ENCODE results near the gene EIF4G3.
"Not testable (repeated sequence)": the region's sequence is repeated elsewhere in the genome, so short reads cannot be mapped to it uniquely, and the experiment has no call there.

Gene EIF4G3

DNA sequence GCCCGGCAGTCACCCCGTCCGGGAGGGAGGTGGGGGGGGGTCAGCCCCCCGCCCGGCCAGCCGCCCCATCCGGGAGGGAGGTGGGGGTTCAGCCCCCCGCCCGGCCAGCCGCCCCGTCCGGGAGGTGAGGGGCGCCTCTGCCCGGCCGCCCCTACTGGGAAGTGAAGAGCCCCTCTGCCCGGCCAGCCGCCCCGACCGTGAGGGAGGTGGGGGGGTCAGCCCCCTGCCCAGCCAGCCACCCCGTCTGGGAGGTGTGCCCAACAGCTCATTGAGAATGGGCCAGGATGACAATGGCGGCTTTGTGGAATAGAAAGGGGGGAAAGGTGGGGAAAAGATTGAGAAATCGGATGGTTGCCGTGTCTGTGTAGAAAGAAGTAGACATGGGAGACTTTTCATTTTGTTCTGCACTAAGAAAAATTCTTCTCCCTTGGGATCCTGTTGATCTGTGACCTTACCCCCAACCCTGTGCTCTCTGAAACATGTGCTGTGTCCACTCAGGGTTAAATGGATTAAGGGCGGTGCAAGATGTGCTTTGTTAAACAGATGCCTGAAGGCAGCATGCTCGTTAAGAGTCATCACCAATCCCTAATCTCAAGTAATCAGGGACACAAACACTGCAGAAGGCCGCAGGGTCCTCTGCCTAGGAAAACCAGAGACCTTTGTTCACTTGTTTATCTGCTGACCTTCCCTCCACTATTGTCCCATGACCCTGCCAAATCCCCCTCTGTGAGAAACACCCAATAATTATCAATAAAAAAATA, 152.4 kb downstream of the EIF4G3 start:
- DNase-seq = not testable (repeated sequence)

DNA sequence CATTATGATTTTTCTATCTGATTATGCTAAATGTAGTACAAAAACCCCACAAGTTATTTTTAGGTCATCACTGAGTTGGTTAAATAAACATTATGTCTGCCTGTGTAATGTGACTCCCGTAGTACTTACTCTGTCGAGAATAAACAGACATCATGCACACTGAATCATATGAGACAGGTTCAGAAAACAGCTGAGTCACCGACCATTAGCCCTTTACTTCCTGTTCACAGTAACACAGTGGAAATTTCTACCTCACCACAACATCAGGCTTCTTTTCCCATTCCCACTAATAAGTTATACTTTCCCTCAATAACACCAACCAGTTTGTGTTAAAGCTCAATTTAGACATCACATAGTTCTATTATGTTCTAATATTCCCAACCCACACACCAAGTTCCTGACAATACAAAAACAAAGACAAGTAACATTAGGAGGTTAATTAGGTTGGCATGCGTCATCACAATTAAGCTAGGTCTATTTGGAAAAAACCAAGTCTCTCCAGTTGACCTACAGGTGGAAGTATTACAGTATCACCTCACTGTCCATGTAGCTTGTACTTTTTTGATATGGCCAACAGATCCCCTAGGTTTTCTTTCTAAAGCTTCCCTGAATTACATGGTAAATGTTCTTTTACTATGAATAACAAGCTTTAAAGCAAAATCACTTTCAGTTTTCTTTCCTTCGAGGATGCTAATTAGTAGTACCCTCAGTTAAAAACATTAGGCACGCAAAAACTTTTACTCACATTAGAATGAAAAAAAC, 154.2 kb downstream of the EIF4G3 start:
- peak; percentile 7 to 8 for DNase-seq

DNA sequence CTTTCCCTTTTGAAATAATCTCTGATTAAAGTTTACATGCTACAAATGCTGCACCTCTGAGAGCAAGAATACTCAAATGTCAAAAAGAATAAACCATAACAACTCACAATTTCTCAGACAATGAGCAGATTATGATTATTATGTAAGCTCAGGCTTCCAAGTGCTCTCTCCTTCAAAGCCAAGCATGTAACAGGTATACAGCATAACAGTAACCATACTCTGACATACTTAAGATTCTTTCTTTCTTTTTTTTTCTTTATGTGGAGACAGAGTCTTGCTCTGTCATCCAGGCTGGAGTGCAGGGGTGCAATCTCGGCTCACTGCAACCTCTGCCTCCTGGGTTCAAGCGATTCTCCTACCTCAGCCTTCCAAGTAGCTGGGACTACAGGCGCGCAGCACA, 155.4 kb downstream of the EIF4G3 start:
- no peak for DNase-seq

DNA sequence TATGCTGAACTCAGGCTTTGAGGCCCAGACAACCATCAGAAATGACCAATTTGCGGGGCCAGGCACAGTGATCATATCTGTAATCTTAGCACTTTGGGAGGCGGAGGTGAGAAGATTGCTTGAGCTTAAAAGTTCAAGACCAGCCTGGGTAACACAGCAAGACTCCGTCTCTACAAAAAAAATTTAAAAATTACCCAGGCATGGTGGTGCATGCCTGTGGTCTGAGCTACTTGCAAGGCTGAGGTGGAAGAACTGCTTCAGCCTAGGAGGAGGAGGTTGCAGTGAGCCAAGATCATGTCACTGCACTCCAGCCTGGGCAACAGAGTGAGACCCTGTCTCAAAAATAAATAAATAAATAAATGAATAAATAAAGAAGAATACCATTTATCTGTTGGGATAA, 156.5 kb downstream of the EIF4G3 start:
- no peak for DNase-seq

DNA sequence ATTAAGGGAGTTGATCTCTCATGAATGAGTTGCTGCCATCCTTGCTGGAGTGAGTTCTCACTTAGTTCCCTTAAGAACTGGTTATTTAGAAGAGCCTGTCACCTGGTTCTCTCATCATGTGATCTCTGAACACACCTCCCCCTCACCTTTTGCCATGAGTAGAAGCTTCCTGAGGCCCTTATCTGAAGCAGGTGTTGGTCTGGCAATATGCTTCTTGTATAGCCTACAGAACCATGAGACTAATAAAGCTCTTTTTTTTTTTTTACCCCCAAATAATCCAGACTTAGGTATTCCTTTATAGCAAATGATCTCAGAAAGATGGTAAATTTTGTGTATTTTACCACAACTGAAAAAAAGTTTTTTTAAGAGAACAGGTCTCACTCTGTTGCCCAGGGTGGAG, 158.0 kb downstream of the EIF4G3 start:
- no peak for DNase-seq

DNA sequence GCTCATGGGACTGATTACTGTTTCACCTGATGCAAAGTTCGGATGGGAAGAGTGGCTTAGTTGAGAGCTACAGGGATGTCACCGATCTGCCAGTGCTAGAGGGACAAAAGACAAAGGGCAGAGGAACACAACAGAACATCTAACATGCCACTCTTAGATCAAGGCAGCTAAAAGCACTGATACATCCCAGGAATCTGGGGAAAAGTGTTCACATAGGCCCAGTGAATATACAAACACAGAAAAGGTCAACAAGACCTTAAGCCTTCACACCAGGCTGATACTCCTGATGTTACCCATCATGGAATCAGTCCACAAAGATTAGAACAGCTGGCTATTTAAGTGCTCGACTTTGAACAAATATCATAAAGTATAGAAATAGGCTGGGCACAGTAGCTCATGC, 163.2 kb downstream of the EIF4G3 start:
- DNase-seq = no peak

DNA sequence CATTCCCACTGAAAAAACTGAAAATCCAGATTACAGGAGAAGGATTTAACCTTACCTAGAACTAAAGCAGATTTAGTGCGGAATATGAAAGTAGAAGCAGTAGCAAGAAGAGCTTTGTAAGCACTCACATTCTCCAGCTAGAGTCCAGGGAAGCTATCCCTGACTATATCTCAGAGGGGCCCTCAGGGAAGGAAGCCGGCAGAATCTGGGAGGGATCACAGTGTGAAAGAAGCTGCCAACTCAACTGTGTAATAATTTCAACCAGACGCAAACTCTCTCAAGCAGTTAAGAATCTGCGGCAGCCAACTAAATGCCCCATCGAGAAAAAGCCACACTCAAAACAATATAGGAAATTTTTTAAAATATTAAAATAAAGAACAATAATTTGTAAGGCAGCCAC, 163.8 kb downstream of the EIF4G3 start:
- DNase-seq = no peak

DNA sequence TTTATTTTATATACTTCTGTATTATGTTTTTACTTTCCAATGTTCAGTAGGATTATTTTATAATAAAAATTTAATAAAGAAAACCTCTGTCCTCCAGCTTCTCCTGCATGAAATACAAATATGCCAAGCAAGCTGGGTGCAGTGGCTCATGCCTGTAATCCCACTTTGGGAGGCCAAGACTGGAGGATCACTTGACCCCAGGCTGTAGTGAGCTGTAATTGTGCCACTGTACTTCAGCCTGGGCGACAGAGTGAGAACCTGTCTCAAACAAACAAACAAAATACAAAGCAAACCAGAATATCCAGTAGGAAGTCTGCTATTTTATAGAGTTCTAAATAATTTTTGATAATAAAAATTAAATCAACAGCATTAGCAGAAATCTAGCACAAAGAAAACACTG, 168.8 kb downstream of the EIF4G3 start:
- no peak for DNase-seq

DNA sequence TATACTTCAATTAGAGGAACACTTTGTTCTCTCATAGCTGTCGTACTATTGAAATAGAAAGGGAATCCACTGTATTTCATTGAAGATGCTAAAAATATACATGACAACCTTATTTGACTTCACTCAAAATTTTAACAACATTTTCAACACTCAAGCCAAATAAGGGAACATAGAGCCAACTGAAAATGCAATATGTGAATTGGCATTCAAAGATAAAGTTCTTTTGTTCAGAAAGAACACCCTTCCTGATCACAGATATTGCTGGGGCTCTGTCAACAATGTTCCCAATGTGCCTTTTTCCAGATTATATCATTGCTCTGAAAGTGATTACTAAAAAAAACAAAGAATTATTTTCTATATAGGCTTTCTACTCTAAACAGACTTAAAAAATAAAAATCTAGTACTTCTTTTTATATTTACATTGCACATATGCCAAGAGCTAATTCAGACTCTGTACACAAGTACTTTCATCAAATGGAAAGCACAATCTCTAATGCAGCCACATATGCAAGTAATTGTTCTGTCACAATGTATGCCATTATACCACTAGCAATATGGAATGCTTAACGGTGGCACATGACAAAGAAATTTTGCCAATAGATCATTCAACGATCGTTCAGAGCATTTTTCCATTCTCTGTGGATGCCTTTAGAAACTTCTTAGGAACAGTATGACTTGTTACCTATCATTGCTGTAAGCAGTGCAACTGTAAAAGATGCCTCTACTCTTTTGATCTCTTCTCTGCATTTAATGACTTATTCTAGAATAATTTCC, 171.0 kb downstream of the EIF4G3 start:
- DNase-seq = no peak

DNA sequence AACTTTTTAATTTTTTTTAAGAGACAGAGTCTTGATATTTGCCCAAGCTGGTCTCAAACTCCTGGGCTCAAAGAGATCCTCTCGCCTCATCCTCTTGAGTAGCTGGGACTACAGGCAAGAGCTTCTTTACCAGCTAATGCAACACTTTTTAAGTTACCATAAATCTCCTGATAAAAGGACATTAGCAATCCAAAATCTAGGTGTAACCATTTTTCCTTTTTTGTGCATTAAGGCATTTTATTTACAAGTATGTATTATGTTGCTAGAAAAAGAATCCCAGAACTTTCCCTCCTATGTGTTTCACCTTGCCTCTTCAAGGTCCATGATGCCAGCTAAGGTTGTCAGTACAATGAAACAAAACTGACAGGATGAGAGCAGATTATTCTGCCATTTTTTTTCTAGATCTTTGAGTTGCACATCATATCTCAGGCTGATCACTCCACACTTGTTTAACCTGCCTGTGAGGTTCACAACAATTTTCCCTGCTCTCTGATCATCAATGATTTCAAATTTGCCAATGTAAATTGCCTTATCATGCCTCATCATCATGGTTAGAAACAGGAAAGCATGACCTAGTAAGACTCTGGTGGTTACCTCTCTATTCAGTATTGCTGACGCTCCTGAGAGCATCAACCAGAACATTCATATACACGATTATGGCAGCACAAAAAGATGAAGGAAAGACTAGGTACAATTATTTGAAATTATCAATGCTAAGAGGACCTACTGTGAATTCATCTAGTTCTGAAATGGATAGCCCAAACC, 173.2 kb downstream of the EIF4G3 start:
- DNase-seq = no peak

DNA sequence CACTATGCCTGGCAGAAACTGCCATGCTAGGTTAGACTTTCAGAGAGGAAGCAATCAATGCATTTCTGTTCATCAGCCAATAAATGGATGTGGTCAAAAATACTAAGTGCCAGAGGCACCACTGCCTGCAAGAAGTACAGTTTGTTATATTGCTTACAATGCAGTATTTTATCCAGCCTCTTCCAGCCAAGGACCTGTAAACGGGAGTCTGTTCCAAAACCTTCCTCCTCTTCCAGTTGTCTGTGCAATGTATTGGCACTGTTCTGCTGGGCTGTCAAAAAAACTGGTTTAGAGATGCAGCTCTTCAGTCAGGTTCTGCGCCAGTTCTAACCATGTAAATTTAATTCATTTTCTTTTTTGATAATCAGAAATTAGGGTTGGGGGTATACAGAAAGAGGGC, 175.7 kb downstream of the EIF4G3 start:
- no peak for DNase-seq

DNA sequence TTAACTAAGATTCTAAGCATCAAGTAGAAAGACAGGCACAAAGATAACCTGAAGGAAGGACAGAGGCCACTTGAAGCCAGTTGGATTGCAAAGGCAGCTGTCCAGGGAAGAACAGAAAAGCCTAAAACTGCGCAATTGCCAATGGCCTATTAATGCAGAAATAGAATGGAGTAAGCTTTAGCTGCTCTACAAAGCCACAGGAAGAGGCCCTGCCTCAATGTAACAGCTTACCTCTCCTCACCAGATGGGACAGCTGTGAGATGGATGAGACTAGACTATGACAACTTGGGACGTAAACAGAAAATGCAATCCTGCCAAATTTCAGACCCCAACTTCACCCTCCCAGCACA, 176.5 kb downstream of the EIF4G3 start:
- DNase-seq = no peak

DNA sequence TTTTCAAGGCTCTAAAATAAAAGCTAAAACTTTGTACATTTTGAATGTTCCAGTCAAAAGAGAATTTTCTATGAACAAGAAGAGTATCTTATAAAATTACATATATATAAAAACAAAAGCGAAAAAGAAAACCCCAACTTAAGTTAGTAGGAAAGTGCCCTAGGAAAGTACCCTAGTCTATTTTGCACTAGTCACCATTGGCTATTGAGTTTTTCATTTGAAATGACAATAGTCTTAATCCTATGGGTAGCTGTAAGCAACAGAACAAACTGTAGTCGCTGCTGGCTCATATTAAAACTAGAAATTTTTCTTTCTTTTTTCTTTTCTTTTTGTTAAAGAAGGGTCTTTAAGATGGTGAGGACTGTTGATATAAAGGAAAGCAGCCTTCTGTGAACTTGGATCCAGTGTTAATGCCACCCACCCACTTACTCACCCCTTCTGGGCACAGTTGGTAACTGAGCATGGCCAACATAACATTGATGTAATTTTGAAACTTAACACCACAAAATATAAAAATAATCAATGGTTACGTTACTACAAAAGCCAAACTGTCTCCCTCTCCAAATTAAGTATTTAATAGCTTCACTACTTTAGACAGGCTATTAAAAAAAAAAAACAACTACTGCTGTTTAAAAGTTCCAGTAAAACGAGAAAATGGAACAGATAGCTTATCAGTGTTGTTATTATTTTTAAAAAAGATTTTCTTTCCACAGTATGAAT, 177.0 kb downstream of the EIF4G3 start:
- DNase-seq = no peak

DNA sequence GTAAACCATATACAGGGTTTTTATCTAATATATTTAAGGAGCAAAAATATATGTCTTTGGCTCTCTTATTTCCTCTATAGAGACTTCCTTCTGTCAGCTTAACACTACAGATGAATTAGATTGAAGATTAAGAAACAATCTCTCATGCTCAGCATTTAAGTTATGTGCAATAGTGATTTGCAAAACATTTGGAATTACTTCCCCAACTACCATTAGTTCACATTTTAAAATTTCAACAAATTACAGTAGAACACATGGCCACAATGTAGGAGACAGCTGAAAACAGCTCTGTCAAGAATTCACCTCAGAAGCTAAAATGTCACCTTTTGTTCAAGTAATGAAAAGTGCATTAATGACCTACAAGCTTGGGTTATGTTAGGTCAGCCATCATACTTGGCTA, 177.9 kb downstream of the EIF4G3 start:
- DNase-seq = no peak

DNA sequence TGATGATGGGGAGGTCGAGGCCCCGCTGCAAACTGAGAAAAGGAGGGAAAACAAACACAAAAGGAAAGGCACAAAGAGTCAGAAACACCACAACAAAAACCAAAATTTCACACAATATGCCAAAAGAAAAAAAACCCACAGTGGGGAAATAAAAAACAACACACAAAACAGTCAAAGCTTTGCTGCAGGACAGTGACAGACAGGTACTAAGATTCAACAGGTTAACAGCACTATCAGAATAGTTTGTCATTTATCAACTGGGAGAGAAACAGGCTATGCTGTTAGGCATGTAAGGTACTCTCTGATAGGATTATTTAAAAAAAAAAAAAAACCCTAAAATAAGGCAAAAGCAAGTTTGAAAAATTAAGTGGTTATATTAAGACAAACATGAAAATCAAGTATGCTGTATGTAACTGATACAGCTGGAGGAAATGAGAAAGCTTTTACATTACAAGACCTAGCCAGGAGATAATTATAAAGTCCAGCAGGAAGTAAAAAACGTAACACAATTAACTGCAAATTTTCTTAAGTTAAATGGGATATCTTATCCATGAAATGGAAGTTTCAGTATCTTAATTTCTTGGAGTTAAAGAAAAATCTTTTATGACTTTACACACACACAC, 179.0 kb downstream of the EIF4G3 start:
- no peak for DNase-seq

DNA sequence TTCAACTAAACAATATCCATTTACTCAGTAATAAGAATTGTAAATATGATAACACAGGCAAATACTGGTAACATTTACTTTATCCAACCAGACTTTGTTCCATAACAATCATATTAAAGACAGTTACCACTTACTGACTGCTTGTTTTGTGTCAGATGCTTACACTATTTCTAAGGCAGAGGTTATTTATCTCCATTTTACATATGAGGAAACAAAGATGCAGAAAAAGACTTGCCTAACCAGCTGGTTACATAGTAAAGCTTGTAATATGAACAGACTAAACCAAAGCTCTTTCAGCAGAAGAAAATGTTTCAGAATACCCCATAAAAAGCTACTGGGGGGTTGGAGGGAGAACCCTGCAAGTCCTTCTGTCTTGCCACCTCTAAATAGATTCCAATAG, 180.1 kb downstream of the EIF4G3 start:
- no peak for DNase-seq

DNA sequence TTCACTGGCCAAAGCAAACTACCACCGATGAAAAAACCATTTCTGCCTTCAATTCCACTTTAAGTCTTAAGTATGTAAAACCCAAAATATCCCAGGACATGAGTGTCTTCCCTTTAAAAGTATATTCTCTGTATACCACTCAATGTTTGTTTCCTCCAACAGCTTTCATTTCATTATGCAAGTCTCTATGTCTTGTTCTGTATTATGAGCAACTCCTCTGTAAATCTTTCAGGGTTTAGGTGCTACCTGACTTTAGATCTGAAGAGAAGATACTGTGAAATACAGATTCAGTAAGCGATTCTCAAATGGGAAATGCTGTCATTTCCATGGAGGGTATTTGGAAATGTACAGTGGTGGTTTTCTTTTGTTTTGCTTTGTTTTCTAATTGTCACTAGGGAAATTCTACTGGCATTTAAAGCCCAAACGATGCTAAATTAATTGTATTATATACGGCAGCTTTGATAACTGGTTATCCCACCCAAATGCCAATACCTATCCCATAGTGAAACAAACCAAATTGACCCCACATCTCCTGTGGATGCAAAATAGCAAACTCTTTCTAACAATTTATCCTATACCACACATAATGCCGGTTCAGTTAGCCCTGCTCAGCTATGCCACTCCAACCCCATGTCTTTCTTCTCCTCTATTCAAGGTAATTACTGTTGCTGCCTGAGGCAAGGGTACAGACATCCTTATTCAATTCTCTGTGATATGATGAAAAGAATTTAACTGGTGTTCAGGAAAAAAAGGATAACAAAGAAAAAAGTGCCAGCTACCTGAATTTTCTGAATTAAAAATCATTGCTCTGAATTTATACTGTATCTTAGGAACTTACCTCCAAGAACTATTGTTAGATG, 182.8 kb downstream of the EIF4G3 start:
- DNase-seq = no peak

DNA sequence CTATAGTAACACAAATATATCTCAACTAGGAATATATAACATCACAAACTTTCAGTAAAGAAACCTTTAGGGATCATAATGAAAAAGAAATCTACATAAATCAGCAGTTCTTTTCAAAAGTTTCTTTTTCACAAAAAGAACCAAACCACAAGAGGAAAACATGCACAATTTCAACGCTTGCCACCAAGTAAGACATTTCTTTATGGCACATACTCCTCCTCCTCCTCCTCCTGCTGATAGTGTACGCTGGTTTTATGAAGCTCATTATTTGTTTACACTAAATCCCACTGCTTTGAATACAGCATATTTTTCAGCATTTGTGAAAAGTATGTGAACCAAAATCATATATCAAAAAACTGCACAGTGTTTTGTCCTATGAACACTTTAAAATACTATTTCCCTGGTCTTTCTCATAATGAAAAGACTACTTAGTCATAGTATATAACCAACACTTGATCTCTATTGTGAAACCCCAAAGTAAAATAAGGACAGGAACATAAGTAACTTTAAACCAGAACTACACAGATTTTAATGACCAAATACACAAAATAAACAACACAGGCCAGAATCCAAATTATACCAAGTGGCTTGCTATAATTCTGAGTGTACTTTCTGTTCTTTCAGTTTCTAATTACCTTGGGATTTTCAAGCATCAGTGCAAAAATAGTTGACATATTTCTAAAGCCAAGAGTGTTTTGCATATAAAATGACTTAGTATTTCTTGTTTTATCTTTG, 184.2 kb downstream of the EIF4G3 start:
- DNase-seq = no peak

DNA sequence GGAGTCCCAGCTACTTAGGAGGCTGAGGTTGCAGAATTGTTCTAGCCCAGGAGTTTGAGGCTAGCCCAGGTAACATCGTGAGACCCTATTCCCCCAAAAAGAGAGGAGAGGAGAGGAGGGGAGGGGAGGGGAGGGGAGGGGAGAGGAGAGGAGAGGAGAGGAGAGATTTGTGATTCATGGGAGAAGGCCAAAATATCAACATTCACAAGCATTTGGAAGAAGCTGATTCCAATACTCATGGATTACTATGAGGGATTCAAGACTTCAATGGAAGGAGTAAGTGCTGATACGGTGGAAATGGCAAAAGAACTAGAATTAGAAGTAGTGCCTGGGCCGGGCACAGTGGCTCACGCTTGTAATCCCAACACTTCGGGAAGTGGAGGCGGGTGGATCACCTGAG, 187.8 kb downstream of the EIF4G3 start:
- no peak for DNase-seq

All from stimulated activated CD4-positive, alpha-beta T cell treated with anti-CD3 and anti-CD28 coated beads, Interleukin-2, amount 100 ng/mL, for 48 hours (primary cell).